Measurements from ENCODE around the gene BTBD9.

DNA sequence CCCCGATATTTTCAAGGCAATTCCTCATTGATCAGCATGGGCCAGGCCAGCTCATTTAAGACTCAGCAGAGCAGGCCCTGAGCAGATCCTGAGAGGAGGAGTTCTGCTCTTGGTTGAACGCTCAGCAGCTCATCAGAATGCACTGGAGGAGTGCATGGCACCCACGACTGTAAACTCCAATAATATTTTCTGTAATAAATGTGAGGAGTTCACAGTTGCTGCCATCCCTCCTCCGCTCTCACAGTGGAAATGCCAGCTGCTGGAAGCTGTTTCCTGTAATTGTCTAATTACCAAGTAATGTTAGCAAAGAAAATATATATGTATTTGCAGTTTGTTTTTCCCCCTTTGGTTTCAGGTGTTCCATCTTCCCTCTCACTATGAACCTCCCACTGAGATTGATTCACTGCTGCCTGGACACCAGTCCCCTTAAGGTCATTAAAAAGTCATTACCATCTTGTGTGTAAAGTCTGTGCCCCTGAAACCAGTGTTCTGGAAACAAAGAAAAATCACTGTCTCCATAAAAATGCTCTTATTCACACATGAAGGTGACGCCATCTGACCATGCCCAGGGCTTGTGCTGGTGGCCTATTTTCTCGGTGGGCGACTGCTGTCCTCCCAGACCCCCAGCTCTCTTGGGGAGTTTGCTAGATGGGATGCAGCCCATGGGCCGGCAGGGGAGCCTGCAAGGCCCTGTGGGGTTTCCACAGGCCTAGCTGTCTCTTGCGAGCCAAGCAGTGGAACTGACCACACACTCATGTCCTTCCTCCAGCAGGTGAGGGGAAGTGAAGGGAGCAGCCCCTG is 446.0 kb downstream of the BTBD9 start:
- TF ChIP-seq YY1 (IDR thresholded peaks at IDR 0.05; ENCODE audit: insufficient read depth, insufficient read length), result no peak
- no peak for TF ChIP-seq ZNF274 (IDR thresholded peaks at IDR 0.05; ENCODE audit: low read depth, low read length)
- TF ChIP-seq SUZ12 (IDR thresholded peaks at IDR 0.05; ENCODE audit: extremely low read depth, insufficient read depth, insufficient read length), result no peak

Measured in NT2/D1 (cell line).